PC-3 (cell line): ENCODE data around the gene ACER2. TPM values are rescaled to one million over a fixed set of nuclear protein-coding genes. Genes with fewer than 3 reads are reported as not detected.

Experiments
- ATAC-seq: fragments of 200-7000 bp; cut with Tn5 transposase; 2 replicates; pipeline ENCODE4 v1.9.1; 2020; ENCODE audit warnings: mild to moderate bottlenecking, moderate library complexity
- BruUV-seq: library from RNA; stranded (reverse); fragments of 400-500 nt; replicated peaks from 2 replicates; lab custom pipeline; 2021; lab: Mats Ljungman, UMichigan
- CTCF ChIA-PET: fragments of 300-600 bp; sonication (Branson Sonifier 250); formaldehyde crosslinking; loops from one replicate; lab custom pipeline; 2022; ENCODE audit warnings: antibody characterized with exemption; lab: Charles Lee
- POLR2A ChIA-PET: fragments of 300-600 bp; sonication (Branson Sonifier 250); formaldehyde crosslinking; loops from one replicate; lab custom pipeline; 2022; ENCODE audit warnings: antibody characterized with exemption; ENCODE audit not compliant: unreplicated experiment; lab: Charles Lee
- DNase-seq: peaks from one replicate; pipeline ENCODE4 v3.0.0-alpha.2; 2015
- H2AFZ ChIP-seq: fragments of 300-600 bp; sonication (generic); 2 replicates; pipeline ENCODE4 v1.6.0; 2016; ENCODE audit warnings: antibody characterized with exemption, low read length
- H3F3A ChIP-seq: fragments of 300-600 bp; sonication (generic); one replicate; pipeline ENCODE4 v1.6.0; 2017; ENCODE audit warnings: antibody characterized with exemption, low read length, control low read depth, mild to moderate bottlenecking; ENCODE audit not compliant: unreplicated experiment
- H3K27ac ChIP-seq: fragments of 300-600 bp; sonication (generic); 2 replicates; pipeline ENCODE4 v1.5.1; 2016; ENCODE audit warnings: mild to moderate bottlenecking, low read length
- H3K27me3 ChIP-seq: fragments of 300-600 bp; sonication (generic); 2 replicates; pipeline ENCODE4 v1.6.1; 2016; ENCODE audit warnings: low read length, mixed read lengths
- H3K36me3 ChIP-seq: fragments of 300-600 bp; sonication (generic); 2 replicates; pipeline ENCODE4 v1.6.1; 2016; ENCODE audit warnings: low read depth, mixed run types, low read length, mixed read lengths
- H3K4me1 ChIP-seq: fragments of 300-600 bp; sonication (generic); 2 replicates; pipeline ENCODE4 v1.5.1; 2016; ENCODE audit warnings: low read length; ENCODE audit not compliant: insufficient read depth
- H3K4me2 ChIP-seq: fragments of 300-600 bp; sonication (generic); 2 replicates; pipeline ENCODE4 v1.6.0; 2016; ENCODE audit warnings: low read length
- H3K4me3 ChIP-seq: fragments of 300-600 bp; sonication (generic); 2 replicates; pipeline ENCODE4 v1.5.1; 2016; ENCODE audit warnings: mild to moderate bottlenecking, low read length, mixed read lengths
- H3K79me2 ChIP-seq: fragments of 300-600 bp; sonication (generic); 2 replicates; pipeline ENCODE4 v1.6.1; 2017; ENCODE audit warnings: low read length, mixed read lengths
- H3K9ac ChIP-seq: fragments of 300-600 bp; sonication (generic); 2 replicates; pipeline ENCODE4 v1.6.0; 2016; ENCODE audit warnings: mild to moderate bottlenecking, low read length
- H3K9me2 ChIP-seq: fragments of 300-600 bp; sonication (generic); replicated peaks from 2 replicates; pipeline ENCODE4 v1.6.1; 2016; ENCODE audit warnings: mixed run types, low read length, mixed read lengths
- H3K9me3 ChIP-seq: fragments of 300-600 bp; sonication (generic); 2 replicates; pipeline ENCODE4 v1.6.1; 2016; ENCODE audit warnings: low read length, mixed read lengths
- H4K20me1 ChIP-seq: fragments of 300-600 bp; sonication (generic); 2 replicates; pipeline ENCODE4 v1.6.1; 2016; ENCODE audit warnings: low read length, mixed read lengths
- CTCF ChIP-seq: fragments of 300-600 bp; sonication (generic); conservative IDR thresholded peaks from 2 replicates; pipeline ENCODE4 v1.5.1; 2017; ENCODE audit warnings: antibody characterized with exemption, low read depth, mild to moderate bottlenecking, low read length
- EZH2 ChIP-seq: fragments of 300-600 bp; sonication (generic); IDR thresholded peaks from one replicate; pipeline ENCODE4 v1.6.1; 2017; ENCODE audit warnings: antibody characterized with exemption, mild to moderate bottlenecking, low read length; ENCODE audit not compliant: unreplicated experiment
- EZH2phosphoT487 ChIP-seq: fragments of 300-600 bp; sonication (generic); IDR thresholded peaks from 2 replicates; pipeline ENCODE4 v1.6.1; 2018; ENCODE audit warnings: mild to moderate bottlenecking, antibody characterized with exemption, low read length, borderline replicate concordance
- intact Hi-C: fragments of 100-400 bp; cut with micrococcal nuclease; formaldehyde crosslinking; loops from 2 replicates; pipeline ENCODE4 v1.9.0; 2023
- total RNA-seq: library from RNA; depleted of rRNA; stranded (reverse); fragments of >200 nt; gene quantifications from 2 replicates; pipeline ENCODE4 v1.2.3, GENCODE V29; 2014

The ACER2 gene
- total RNA-seq, 1 experiment from 2014 or later, result 2.4 TPM

GRCh38 chr9:19480345-19480744, 71.5 kb downstream of the ACER2 start:
- no peaks in the 10 kb centered on the region for H3K9me3 ChIP-seq
- TF ChIP-seq EZH2phosphoT487 (no peak), CTCF (no peak), EZH2 (no peak)
- DNase-seq (no peak), ATAC-seq (no peak)
- intact Hi-C loops, result no loop called here
- H3K9ac ChIP-seq, result no peak overlapping the region
- H3K9me2 ChIP-seq, result no peaks in the 10 kb centered on the region
- no peak overlapping the region for H3K4me3 ChIP-seq
- no peaks in the 10 kb centered on the region for H3K27me3 ChIP-seq
- no peaks in the 10 kb centered on the region for H3F3A ChIP-seq
- H3K27ac ChIP-seq, result no peak overlapping the region
- no peaks in the 10 kb centered on the region for H4K20me1 ChIP-seq
- H2AFZ ChIP-seq, result no peak overlapping the region
- no peak overlapping the region for H3K4me2 ChIP-seq
- ChIA-PET CTCF (no interaction called here), POLR2A (no interaction called here)
- no peaks in the 10 kb centered on the region for H3K4me1 ChIP-seq
- no peaks in the 10 kb centered on the region for H3K36me3 ChIP-seq
- no TSS peak for BruUV-seq
- no peaks in the 10 kb centered on the region for H3K79me2 ChIP-seq

- POLR2A ChIA-PET, result no interaction called here
- CTCF ChIA-PET, result no interaction called here
- no peak for ATAC-seq
Observed at GRCh38 chr9:19481121-19481870, 72.5 kb downstream of the ACER2 start.

More at GRCh38 chr9:19481121-19481870, 72.5 kb downstream of the ACER2 start:
- Histone ChIP-seq H3K4me1 (no peaks in the 10 kb centered on the region), H3K9me2 (no peaks in the 10 kb centered on the region), H3K36me3 (no peaks in the 10 kb centered on the region), H3K9ac (no peak overlapping the region), H3K9me3 (no peaks in the 10 kb centered on the region), H3F3A (no peaks in the 10 kb centered on the region), H3K27ac (no peak overlapping the region), H3K27me3 (no peaks in the 10 kb centered on the region), H3K4me3 (no peak overlapping the region), H2AFZ (no peak overlapping the region), H4K20me1 (no peaks in the 10 kb centered on the region), H3K79me2 (no peaks in the 10 kb centered on the region), H3K4me2 (no peak overlapping the region)
- BruUV-seq, result no TSS peak
- no peak for DNase-seq
- TF ChIP-seq EZH2, result no peak
- TF ChIP-seq CTCF, result no peak
- TF ChIP-seq EZH2phosphoT487, result no peak
- intact Hi-C loops, result no loop called here
